ENCODE measurements around the gene CERK.

CERK gene

DNA sequence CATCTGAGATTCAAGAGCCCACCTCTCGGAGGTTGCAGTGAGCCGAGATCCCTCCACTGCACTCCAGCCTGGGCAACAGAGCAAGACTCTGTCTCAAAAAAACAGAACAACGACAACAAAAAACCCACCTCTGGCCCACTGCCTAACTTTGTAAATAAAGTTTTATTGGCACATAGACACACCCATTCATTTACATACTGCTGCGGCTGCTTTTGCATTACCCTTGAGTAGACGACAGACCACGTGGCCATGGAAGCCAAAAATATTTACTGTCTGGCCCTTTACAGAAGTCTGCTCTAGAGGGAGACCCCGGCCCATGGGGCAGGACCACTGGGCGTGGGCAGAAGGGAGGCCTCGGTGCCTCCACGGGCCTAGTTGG is 70.8 kb downstream of the CERK start:
- no peaks in the 10 kb centered on the region for H3K36me3 ChIP-seq (replicated peaks; ENCODE audit: insufficient read depth, low read length)
- H3K27ac ChIP-seq (ENCODE audit: low read length) = no peak overlapping the region
- no peaks in the 10 kb centered on the region for H4K20me1 ChIP-seq (ENCODE audit: insufficient read depth, low read length)
- no peaks in the 10 kb centered on the region for H3K9me3 ChIP-seq (replicated peaks; ENCODE audit: insufficient read depth, low read length)
- no peak overlapping the region for H3K9ac ChIP-seq (ENCODE audit: low read length)
- H3K4me3 ChIP-seq (ENCODE audit: low read length) = no peak overlapping the region
- TF ChIP-seq EZH2 (optimal IDR thresholded peaks at IDR 0.05; ENCODE audit: low read depth, low read length) (no peak), CTCF (IDR thresholded peaks at IDR 0.05; ENCODE audit: low read length) (no peak), EZH2phosphoT487 (IDR thresholded peaks at IDR 0.05; ENCODE audit: low read length) (no peak)
- no peaks in the 10 kb centered on the region for H3K9me2 ChIP-seq (replicated peaks; ENCODE audit: insufficient read depth, low read length)
- DNase-seq = no peak
- H3F3A ChIP-seq (ENCODE audit: insufficient read depth, low read length) = no peaks in the 10 kb centered on the region
- no peak overlapping the region for H2AFZ ChIP-seq (ENCODE audit: low read length)
- no peak overlapping the region for H3K4me2 ChIP-seq (ENCODE audit: low read depth, low read length)
- no peaks in the 10 kb centered on the region for H3K4me1 ChIP-seq (ENCODE audit: low read length)
- no peaks in the 10 kb centered on the region for H3K79me2 ChIP-seq (ENCODE audit: low read length)
- H3K27me3 ChIP-seq (replicated peaks; ENCODE audit: insufficient read depth, low read length) = no peaks in the 10 kb centered on the region

- Histone ChIP-seq H3K4me1 (ENCODE audit: low read length) (no peaks in the 10 kb centered on the region), H3K36me3 (replicated peaks; ENCODE audit: insufficient read depth, low read length) (no peaks in the 10 kb centered on the region), H3K4me2 (ENCODE audit: low read depth, low read length) (no peak overlapping the region), H3K4me3 (ENCODE audit: low read length) (no peak overlapping the region), H3K27me3 (replicated peaks; ENCODE audit: insufficient read depth, low read length) (no peaks in the 10 kb centered on the region), H2AFZ (ENCODE audit: low read length) (no peak overlapping the region), H3K9ac (ENCODE audit: low read length) (no peak overlapping the region), H4K20me1 (ENCODE audit: insufficient read depth, low read length) (no peaks in the 10 kb centered on the region), H3K27ac (ENCODE audit: low read length) (no peak overlapping the region), H3F3A (ENCODE audit: insufficient read depth, low read length) (no peaks in the 10 kb centered on the region), H3K9me3 (replicated peaks; ENCODE audit: insufficient read depth, low read length) (no peaks in the 10 kb centered on the region), H3K79me2 (ENCODE audit: low read length) (no peaks in the 10 kb centered on the region), H3K9me2 (replicated peaks; ENCODE audit: insufficient read depth, low read length) (no peaks in the 10 kb centered on the region)
- no peak for DNase-seq
- no peak for TF ChIP-seq EZH2 (optimal IDR thresholded peaks at IDR 0.05; ENCODE audit: low read depth, low read length)
- TF ChIP-seq EZH2phosphoT487 (IDR thresholded peaks at IDR 0.05; ENCODE audit: low read length) = no peak
- no peak for TF ChIP-seq CTCF (IDR thresholded peaks at IDR 0.05; ENCODE audit: low read length)
These were observed 71.3 kb downstream of the CERK start for GRCh38 chr22:46666577-46667244.

GRCh38 chr22:46665751-46666280 is 72.2 kb downstream of the CERK start:
- Histone ChIP-seq H3K9ac (ENCODE audit: low read length) (no peak overlapping the region), H3K27me3 (replicated peaks; ENCODE audit: insufficient read depth, low read length) (no peaks in the 10 kb centered on the region), H3F3A (ENCODE audit: insufficient read depth, low read length) (no peaks in the 10 kb centered on the region), H3K4me3 (ENCODE audit: low read length) (no peak overlapping the region), H3K27ac (ENCODE audit: low read length) (no peak overlapping the region), H2AFZ (ENCODE audit: low read length) (no peak overlapping the region), H4K20me1 (ENCODE audit: insufficient read depth, low read length) (no peaks in the 10 kb centered on the region), H3K4me1 (ENCODE audit: low read length) (no peaks in the 10 kb centered on the region), H3K79me2 (ENCODE audit: low read length) (no peaks in the 10 kb centered on the region), H3K9me2 (replicated peaks; ENCODE audit: insufficient read depth, low read length) (no peaks in the 10 kb centered on the region), H3K4me2 (ENCODE audit: low read depth, low read length) (no peak overlapping the region), H3K9me3 (replicated peaks; ENCODE audit: insufficient read depth, low read length) (no peaks in the 10 kb centered on the region), H3K36me3 (replicated peaks; ENCODE audit: insufficient read depth, low read length) (no peaks in the 10 kb centered on the region)
- no peak for TF ChIP-seq EZH2 (optimal IDR thresholded peaks at IDR 0.05; ENCODE audit: low read depth, low read length)
- DNase-seq = no peak

- no peaks in the 10 kb centered on the region for H4K20me1 ChIP-seq (ENCODE audit: insufficient read depth, low read length)
These were observed 72.8 kb downstream of the CERK start for GRCh38 chr22:46665151-46665695.

More at GRCh38 chr22:46665151-46665695, 72.8 kb downstream of the CERK start:
- H3K9me2 ChIP-seq (replicated peaks; ENCODE audit: insufficient read depth, low read length) = no peaks in the 10 kb centered on the region
- no peak overlapping the region for H3K27ac ChIP-seq (ENCODE audit: low read length)
- H3K36me3 ChIP-seq (replicated peaks; ENCODE audit: insufficient read depth, low read length) = no peaks in the 10 kb centered on the region
- no peak overlapping the region for H3K4me2 ChIP-seq (ENCODE audit: low read depth, low read length)
- H3K9ac ChIP-seq (ENCODE audit: low read length) = no peak overlapping the region
- H3K4me3 ChIP-seq (ENCODE audit: low read length) = no peak overlapping the region
- no peaks in the 10 kb centered on the region for H3F3A ChIP-seq (ENCODE audit: insufficient read depth, low read length)
- H3K4me1 ChIP-seq (ENCODE audit: low read length) = no peaks in the 10 kb centered on the region
- H3K9me3 ChIP-seq (replicated peaks; ENCODE audit: insufficient read depth, low read length) = no peaks in the 10 kb centered on the region
- no peak for DNase-seq
- no peaks in the 10 kb centered on the region for H3K79me2 ChIP-seq (ENCODE audit: low read length)
- H3K27me3 ChIP-seq (replicated peaks; ENCODE audit: insufficient read depth, low read length) = no peaks in the 10 kb centered on the region
- H2AFZ ChIP-seq (ENCODE audit: low read length) = no peak overlapping the region
- no peak for TF ChIP-seq EZH2phosphoT487 (IDR thresholded peaks at IDR 0.05; ENCODE audit: low read length)
- TF ChIP-seq CTCF (IDR thresholded peaks at IDR 0.05; ENCODE audit: low read length) = no peak
- no peak for TF ChIP-seq EZH2 (optimal IDR thresholded peaks at IDR 0.05; ENCODE audit: low read depth, low read length)
